GM21528 (cell line): ENCODE data around the gene A3GALT2.

Experiments used
- ATAC-seq: cut with Tn5 transposase; IDR thresholded peaks from one replicate; pipeline ENCODE4 v1.9.1; 2021; ENCODE audit warnings: mild to moderate bottlenecking, moderate library complexity; ENCODE audit not compliant: unreplicated experiment, low FRiP score

The A3GALT2 gene

GRCh38 chr1:33258788-33259274 lies 62.1 kb downstream of the A3GALT2 start:
- no peak for ATAC-seq

GRCh38 chr1:33257772-33258712 lies 62.9 kb downstream of the A3GALT2 start:
- ATAC-seq, result no peak

DNA sequence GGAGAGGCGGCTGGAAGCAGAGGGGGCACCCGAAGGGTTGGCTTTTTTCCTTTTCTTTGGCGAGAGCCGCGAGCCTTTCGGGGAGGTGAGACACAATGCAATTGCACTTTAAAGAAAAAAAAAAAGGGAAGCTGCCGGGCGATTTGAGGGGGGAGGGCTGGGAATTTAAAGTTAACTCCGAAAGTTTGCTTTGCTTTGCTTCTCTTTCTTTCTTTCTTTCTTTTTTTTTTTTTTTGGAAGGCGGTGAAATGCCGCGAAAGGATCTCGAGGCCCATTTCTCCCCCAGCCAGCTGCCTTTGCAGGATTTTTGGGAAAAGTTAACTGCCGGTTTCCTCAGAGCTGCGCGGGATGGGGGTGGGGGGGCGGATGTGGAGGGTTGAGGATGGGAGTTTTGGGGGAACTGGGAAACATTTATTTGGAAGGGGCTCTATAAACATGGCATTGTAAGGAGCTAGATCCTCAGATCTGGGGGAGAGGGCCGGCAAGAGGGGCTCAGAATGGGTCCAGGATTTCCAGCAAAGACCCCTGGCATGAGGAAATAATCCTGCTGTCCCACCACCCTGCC lies 63.6 kb downstream of the A3GALT2 start:
- no peak for ATAC-seq
